Panc1 (cell line): ENCODE data around the gene SEC11A.

Experiments used
- POLR2AphosphoS5 ChIP-seq: IDR thresholded peaks from 2 replicates; pipeline ENCODE4 v1.6.1; 2012; ENCODE audit warnings: mild to moderate bottlenecking, low read depth, low read length, moderate library complexity
- SIN3A ChIP-seq: IDR thresholded peaks from 2 replicates; pipeline ENCODE4 v1.6.1; 2012; ENCODE audit warnings: low read depth, mild to moderate bottlenecking, low read length, moderate library complexity, borderline replicate concordance; ENCODE audit not compliant: insufficient read depth
- TF ChIP-seq, protein P1 (sequence below): fragments of 450-650 bp; IDR thresholded peaks from 2 replicates; pipeline ENCODE4 v1.5.1; 2017; ENCODE audit warnings: mild to moderate bottlenecking
- TF ChIP-seq, protein P2 (sequence below), 2 experiments: IDR thresholded peaks; 2 replicates each; pipeline ENCODE4 v1.6.1; 2011 to 2012; ENCODE audit warnings: low read depth in 2 of 2, control low read depth in 1 of 2, low read length in 1 of 2, mild to moderate bottlenecking in 1 of 2, moderate library complexity in 1 of 2; ENCODE audit not compliant: insufficient read depth in 1 of 2

DNA sequence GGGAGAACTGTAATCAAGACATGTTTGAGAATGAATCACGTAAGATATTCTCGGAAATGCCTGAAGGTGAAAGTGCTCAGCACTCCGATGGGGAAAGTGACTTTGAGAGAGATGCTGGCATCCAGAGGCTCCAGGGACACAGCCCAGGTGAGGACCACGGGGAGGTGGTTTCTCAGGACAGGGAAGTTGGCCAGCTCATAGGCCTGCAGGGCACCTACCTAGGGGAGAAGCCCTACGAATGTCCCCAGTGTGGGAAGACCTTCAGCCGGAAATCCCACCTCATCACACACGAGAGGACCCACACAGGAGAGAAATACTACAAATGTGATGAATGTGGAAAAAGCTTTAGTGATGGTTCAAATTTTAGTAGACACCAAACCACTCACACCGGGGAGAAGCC is 95.3 kb downstream of the SEC11A start:
- TF ChIP-seq POLR2AphosphoS5, result no peak
- TF ChIP-seq, protein P1, sequence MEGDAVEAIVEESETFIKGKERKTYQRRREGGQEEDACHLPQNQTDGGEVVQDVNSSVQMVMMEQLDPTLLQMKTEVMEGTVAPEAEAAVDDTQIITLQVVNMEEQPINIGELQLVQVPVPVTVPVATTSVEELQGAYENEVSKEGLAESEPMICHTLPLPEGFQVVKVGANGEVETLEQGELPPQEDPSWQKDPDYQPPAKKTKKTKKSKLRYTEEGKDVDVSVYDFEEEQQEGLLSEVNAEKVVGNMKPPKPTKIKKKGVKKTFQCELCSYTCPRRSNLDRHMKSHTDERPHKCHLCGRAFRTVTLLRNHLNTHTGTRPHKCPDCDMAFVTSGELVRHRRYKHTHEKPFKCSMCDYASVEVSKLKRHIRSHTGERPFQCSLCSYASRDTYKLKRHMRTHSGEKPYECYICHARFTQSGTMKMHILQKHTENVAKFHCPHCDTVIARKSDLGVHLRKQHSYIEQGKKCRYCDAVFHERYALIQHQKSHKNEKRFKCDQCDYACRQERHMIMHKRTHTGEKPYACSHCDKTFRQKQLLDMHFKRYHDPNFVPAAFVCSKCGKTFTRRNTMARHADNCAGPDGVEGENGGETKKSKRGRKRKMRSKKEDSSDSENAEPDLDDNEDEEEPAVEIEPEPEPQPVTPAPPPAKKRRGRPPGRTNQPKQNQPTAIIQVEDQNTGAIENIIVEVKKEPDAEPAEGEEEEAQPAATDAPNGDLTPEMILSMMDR, result no peak
- no peak for TF ChIP-seq SIN3A
- TF ChIP-seq, protein P2, sequence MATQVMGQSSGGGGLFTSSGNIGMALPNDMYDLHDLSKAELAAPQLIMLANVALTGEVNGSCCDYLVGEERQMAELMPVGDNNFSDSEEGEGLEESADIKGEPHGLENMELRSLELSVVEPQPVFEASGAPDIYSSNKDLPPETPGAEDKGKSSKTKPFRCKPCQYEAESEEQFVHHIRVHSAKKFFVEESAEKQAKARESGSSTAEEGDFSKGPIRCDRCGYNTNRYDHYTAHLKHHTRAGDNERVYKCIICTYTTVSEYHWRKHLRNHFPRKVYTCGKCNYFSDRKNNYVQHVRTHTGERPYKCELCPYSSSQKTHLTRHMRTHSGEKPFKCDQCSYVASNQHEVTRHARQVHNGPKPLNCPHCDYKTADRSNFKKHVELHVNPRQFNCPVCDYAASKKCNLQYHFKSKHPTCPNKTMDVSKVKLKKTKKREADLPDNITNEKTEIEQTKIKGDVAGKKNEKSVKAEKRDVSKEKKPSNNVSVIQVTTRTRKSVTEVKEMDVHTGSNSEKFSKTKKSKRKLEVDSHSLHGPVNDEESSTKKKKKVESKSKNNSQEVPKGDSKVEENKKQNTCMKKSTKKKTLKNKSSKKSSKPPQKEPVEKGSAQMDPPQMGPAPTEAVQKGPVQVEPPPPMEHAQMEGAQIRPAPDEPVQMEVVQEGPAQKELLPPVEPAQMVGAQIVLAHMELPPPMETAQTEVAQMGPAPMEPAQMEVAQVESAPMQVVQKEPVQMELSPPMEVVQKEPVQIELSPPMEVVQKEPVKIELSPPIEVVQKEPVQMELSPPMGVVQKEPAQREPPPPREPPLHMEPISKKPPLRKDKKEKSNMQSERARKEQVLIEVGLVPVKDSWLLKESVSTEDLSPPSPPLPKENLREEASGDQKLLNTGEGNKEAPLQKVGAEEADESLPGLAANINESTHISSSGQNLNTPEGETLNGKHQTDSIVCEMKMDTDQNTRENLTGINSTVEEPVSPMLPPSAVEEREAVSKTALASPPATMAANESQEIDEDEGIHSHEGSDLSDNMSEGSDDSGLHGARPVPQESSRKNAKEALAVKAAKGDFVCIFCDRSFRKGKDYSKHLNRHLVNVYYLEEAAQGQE (IDR thresholded peaks at IDR 0.05; ENCODE audit: insufficient read depth in 1 of 2, low read depth in 2 of 2, low read length in 1 of 2), result no peak
